Measurements from ENCODE around the gene SERPINB10.

DNA sequence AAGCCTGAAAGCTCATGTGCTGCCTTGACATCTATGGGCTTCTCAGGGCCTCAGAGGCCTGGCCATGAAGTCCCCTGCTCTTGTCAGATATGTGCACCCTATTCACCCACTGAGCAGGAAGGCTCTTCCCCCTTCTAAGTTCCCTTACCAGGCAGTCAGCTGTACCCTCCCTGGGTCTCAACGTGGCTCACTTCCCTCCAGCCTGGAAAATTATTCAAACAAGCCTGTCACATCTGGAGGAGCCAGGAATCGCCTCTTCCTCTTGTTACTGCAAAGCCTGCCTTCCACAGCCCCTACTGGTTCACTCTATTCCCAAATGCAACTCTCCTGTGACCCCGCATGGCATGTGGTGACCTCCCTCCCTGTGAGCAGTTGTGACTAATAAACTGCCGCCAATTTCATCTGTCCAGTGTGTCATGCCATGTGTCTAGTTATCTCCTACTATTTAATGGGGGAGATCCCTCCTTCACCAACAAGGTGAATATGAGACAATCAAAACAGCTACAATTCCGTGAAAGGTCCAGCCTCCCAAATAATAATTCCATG lies 53.8 kb downstream of the SERPINB10 start:
- TF ChIP-seq ZNF777 (tag by site-specific recombination; IDR thresholded peaks at IDR 0.05; ENCODE audit: borderline replicate concordance) (no peak), SCRT1 (tag by site-specific recombination; IDR thresholded peaks at IDR 0.05; ENCODE audit: borderline replicate concordance) (no peak), ZNF366 (tag by site-specific recombination; conservative IDR thresholded peaks at IDR 0.05) (no peak), ZNF274 (IDR thresholded peaks at IDR 0.05; ENCODE audit: low read length) (no peak), ZNF274 (tag by site-specific recombination; IDR thresholded peaks at IDR 0.05; ENCODE audit: borderline replicate concordance) (no peak)
- TF ChIP-seq, protein P1, sequence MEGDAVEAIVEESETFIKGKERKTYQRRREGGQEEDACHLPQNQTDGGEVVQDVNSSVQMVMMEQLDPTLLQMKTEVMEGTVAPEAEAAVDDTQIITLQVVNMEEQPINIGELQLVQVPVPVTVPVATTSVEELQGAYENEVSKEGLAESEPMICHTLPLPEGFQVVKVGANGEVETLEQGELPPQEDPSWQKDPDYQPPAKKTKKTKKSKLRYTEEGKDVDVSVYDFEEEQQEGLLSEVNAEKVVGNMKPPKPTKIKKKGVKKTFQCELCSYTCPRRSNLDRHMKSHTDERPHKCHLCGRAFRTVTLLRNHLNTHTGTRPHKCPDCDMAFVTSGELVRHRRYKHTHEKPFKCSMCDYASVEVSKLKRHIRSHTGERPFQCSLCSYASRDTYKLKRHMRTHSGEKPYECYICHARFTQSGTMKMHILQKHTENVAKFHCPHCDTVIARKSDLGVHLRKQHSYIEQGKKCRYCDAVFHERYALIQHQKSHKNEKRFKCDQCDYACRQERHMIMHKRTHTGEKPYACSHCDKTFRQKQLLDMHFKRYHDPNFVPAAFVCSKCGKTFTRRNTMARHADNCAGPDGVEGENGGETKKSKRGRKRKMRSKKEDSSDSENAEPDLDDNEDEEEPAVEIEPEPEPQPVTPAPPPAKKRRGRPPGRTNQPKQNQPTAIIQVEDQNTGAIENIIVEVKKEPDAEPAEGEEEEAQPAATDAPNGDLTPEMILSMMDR (tag by site-specific recombination; IDR thresholded peaks at IDR 0.05): no peak
- TF ChIP-seq, protein P2, sequence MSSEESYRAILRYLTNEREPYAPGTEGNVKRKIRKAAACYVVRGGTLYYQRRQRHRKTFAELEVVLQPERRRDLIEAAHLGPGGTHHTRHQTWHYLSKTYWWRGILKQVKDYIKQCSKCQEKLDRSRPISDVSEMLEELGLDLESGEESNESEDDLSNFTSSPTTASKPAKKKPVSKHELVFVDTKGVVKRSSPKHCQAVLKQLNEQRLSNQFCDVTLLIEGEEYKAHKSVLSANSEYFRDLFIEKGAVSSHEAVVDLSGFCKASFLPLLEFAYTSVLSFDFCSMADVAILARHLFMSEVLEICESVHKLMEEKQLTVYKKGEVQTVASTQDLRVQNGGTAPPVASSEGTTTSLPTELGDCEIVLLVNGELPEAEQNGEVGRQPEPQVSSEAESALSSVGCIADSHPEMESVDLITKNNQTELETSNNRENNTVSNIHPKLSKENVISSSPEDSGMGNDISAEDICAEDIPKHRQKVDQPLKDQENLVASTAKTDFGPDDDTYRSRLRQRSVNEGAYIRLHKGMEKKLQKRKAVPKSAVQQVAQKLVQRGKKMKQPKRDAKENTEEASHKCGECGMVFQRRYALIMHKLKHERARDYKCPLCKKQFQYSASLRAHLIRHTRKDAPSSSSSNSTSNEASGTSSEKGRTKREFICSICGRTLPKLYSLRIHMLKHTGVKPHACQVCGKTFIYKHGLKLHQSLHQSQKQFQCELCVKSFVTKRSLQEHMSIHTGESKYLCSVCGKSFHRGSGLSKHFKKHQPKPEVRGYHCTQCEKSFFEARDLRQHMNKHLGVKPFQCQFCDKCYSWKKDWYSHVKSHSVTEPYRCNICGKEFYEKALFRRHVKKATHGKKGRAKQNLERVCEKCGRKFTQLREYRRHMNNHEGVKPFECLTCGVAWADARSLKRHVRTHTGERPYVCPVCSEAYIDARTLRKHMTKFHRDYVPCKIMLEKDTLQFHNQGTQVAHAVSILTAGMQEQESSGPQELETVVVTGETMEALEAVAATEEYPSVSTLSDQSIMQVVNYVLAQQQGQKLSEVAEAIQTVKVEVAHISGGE (tag by site-specific recombination; conservative IDR thresholded peaks at IDR 0.05; ENCODE audit: low read depth): no peak
- TF ChIP-seq, protein P3, sequence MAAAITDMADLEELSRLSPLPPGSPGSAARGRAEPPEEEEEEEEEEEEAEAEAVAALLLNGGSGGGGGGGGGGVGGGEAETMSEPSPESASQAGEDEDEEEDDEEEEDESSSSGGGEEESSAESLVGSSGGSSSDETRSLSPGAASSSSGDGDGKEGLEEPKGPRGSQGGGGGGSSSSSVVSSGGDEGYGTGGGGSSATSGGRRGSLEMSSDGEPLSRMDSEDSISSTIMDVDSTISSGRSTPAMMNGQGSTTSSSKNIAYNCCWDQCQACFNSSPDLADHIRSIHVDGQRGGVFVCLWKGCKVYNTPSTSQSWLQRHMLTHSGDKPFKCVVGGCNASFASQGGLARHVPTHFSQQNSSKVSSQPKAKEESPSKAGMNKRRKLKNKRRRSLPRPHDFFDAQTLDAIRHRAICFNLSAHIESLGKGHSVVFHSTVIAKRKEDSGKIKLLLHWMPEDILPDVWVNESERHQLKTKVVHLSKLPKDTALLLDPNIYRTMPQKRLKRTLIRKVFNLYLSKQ (tag by site-specific recombination; IDR thresholded peaks at IDR 0.05; ENCODE audit: borderline replicate concordance): no peak

All from HEK293 (cell line).